ENCODE results near the gene TENM3.

- no peak for TF ChIP-seq CTCF (IDR thresholded peaks at IDR 0.05)
- no peak for TF ChIP-seq POLR2A (IDR thresholded peaks at IDR 0.05)
Observed at GRCh38 chr4:182519528-182519927, 276.3 kb downstream of the TENM3 start.

Measured in esophagus squamous epithelium (tissue), 4 donors.